Activated naive CD8-positive, alpha-beta T cell (primary cell): ENCODE results near the gene PNPO.
A peak's percentile ranks its signal among the peaks of the same experiment; 100 is the strongest.
"Not testable (repeated sequence)": the region's sequence is repeated elsewhere in the genome, so short reads cannot be mapped to it uniquely, and the experiment has no call there.

Experiments
- H3K27ac Mint-ChIP-seq: one replicate; pipeline ENCODE4 v1.8.0; 2021; ENCODE audit warnings: mixed read lengths
- H3K27me3 Mint-ChIP-seq: one replicate; pipeline ENCODE4 v1.8.0; 2021; ENCODE audit warnings: mixed read lengths
- H3K36me3 Mint-ChIP-seq: one replicate; pipeline ENCODE4 v1.8.0; 2021; ENCODE audit warnings: mixed read lengths
- H3K4me1 Mint-ChIP-seq: one replicate; pipeline ENCODE4 v1.8.0; 2021; ENCODE audit warnings: low read depth, mixed read lengths
- H3K4me3 Mint-ChIP-seq: one replicate; pipeline ENCODE4 v1.8.0; 2021; ENCODE audit warnings: mild to moderate bottlenecking, mixed read lengths
- H3K9me3 Mint-ChIP-seq: one replicate; pipeline ENCODE4 v1.8.0; 2021; ENCODE audit warnings: low read depth, mixed read lengths

The PNPO gene

GRCh38 chr17:47931848-47932247 is 9.5 kb upstream of the PNPO start:
- Mint-ChIP-seq H3K9me3 (no peaks in the 10 kb centered on the region), H3K4me1 (no peaks in the 10 kb centered on the region), H3K27me3 (no peaks in the 10 kb centered on the region), H3K4me3 (no peak overlapping the region), H3K36me3 (peaks cover 3% of the 10 kb centered on the region), H3K27ac (no peak overlapping the region)

DNA sequence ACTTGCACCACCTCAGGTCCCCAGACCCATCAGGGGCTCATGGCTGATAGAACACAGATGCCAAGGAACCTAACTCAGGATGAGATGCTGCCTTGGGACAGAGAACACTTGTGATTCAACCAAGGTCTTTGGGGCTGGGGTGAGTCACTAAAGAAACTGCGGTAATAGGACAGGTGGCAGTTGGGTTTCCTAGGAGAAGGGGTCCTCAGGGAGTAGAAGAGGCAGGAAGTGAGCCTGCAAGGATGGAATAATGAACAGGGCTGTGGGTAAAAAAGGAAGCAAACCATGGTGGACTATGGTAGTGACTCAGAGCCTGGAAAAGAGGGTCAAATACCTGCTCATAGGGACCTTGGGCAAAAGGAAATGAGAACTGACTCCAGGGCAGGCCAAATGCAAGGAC is 6.5 kb upstream of the PNPO start:
- Mint-ChIP-seq H3K4me3 (no peak overlapping the region), H3K27ac (no peak overlapping the region), H3K4me1 (peaks cover under 1% of the 10 kb centered on the region), H3K36me3 (no peaks in the 10 kb centered on the region), H3K27me3 (no peaks in the 10 kb centered on the region), H3K9me3 (no peaks in the 10 kb centered on the region)

GRCh38 chr17:47935468-47935867 is 5.9 kb upstream of the PNPO start:
- not testable (repeated sequence) for H3K9me3 Mint-ChIP-seq, H3K4me1 Mint-ChIP-seq, H3K36me3 Mint-ChIP-seq, H3K4me3 Mint-ChIP-seq, H3K27me3 Mint-ChIP-seq, H3K27ac Mint-ChIP-seq

GRCh38 chr17:47935961-47936360 is 5.4 kb upstream of the PNPO start:
- no peaks in the 10 kb centered on the region for H3K9me3 Mint-ChIP-seq
- no peak overlapping the region for H3K27ac Mint-ChIP-seq
- peaks cover 9% of the 10 kb centered on the region for H3K4me1 Mint-ChIP-seq
- no peak overlapping the region for H3K4me3 Mint-ChIP-seq
- H3K36me3 Mint-ChIP-seq, result peaks cover 2% of the 10 kb centered on the region
- no peaks in the 10 kb centered on the region for H3K27me3 Mint-ChIP-seq

- Mint-ChIP-seq H3K9me3 (no peaks in the 10 kb centered on the region), H3K4me1 (peaks cover 21% of the 10 kb centered on the region), H3K27ac (no peak overlapping the region), H3K27me3 (no peaks in the 10 kb centered on the region), H3K36me3 (peaks cover 3% of the 10 kb centered on the region), H3K4me3 (no peak overlapping the region)
Measured at GRCh38 chr17:47937941-47938340, 3.4 kb upstream of the PNPO start.

- H3K36me3 Mint-ChIP-seq, result peaks cover 12% of the 10 kb centered on the region
- H3K4me1 Mint-ChIP-seq, result peaks cover 58% of the 10 kb centered on the region
- no peaks in the 10 kb centered on the region for H3K9me3 Mint-ChIP-seq
- peak overlapping the region; percentile 98 for H3K4me3 Mint-ChIP-seq
- H3K27me3 Mint-ChIP-seq, result no peaks in the 10 kb centered on the region
- peak overlapping the region; percentile 98 for H3K27ac Mint-ChIP-seq
Measured at GRCh38 chr17:47942096-47942510, 732 bp downstream of the PNPO start.

DNA sequence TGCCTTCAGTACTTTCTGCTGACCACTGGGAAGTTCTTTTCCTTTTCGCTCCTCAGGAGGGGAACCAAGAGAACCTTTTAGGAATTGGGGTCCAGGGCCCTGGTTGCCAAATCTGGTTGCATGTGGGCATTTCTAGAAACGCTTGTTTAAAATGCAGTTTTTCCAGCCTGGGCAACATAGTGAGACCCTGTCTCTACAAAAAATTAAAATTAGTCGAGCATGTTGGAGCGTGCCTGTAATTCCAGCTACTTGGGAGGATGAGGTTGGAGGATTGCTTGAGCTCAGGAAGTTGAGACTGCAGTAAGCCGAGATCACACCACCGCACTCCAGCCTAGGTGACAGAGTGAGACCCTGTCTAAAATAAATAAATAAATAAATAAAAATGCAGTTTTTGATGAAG is 1.2 kb downstream of the PNPO start:
- peaks cover 60% of the 10 kb centered on the region for H3K4me1 Mint-ChIP-seq
- H3K4me3 Mint-ChIP-seq, result peak overlapping the region; percentile 98
- peaks cover 12% of the 10 kb centered on the region for H3K36me3 Mint-ChIP-seq
- peak overlapping the region; percentile 98 for H3K27ac Mint-ChIP-seq
- H3K9me3 Mint-ChIP-seq, result no peaks in the 10 kb centered on the region
- H3K27me3 Mint-ChIP-seq, result no peaks in the 10 kb centered on the region

GRCh38 chr17:47945080-47945479 is 3.7 kb downstream of the PNPO start:
- H3K9me3 Mint-ChIP-seq, result no peaks in the 10 kb centered on the region
- no peaks in the 10 kb centered on the region for H3K27me3 Mint-ChIP-seq
- peaks cover 15% of the 10 kb centered on the region for H3K36me3 Mint-ChIP-seq
- H3K4me3 Mint-ChIP-seq, result peak overlapping the region; percentile 69
- H3K4me1 Mint-ChIP-seq, result peaks cover 76% of the 10 kb centered on the region
- H3K27ac Mint-ChIP-seq, result peak overlapping the region; percentile 89

DNA sequence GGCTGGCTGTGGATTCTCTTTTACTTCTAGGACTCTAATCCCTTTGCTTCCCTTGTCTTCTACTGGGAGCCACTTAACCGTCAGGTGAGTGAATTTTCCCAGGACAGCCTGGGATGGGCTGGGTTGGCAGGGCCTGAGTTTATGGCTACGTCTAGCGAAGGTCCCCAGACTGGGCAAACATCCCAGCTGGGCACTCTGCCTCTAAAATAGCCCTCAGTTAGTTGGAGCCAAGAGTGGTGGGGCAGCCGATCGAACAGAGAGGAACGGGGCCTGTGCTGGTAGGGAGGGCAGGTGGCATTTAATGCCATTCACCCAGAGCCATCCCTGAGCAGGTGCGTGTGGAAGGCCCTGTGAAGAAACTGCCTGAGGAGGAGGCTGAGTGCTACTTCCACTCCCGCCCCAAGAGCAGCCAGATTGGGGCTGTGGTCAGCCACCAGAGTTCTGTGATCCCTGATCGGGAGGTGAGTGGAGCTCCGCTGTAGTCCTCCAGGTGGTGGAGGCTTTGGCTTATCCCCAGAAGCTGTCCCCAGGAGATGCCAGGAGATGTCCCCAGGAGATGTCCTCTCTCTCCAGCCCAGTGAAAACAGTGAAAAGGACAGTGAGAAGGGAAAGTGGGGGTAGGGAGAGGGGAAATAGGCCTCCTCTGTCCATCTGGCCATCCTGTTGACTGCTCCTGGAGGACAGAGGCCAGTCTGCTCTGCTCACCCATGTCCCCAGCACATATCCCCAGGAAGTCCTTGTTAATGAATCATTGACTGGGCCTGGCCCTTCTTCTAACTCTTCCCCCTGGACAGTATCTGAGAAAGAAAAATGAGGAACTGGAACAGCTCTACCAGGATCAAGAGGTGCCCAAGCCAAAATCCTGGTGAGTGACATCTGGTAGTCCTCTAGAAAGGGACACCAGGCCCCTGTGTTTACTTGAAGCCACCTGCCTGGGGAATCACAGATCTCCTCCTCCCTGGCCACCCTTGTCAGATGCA is 4.4 kb downstream of the PNPO start:
- Mint-ChIP-seq H3K36me3 (peaks cover 15% of the 10 kb centered on the region), H3K9me3 (no peaks in the 10 kb centered on the region), H3K4me1 (peaks cover 73% of the 10 kb centered on the region), H3K4me3 (peak overlapping the region; percentile 69), H3K27ac (peak overlapping the region; percentile 89), H3K27me3 (no peaks in the 10 kb centered on the region)

DNA sequence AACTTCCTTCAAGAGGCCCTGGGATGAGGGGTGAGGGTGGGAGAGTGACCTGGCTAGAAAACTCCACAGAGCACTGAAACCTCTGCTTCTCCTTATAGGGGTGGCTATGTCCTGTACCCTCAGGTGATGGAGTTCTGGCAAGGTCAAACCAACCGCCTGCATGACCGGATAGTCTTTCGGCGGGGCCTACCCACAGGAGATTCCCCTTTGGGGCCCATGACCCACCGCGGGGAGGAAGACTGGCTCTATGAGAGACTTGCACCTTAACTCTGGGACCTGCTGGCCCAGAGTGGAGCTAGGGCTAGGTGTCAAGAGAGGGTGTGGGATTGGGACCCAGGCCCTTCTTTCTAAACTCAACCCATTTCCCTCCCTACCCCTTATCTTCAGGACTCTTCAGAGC is 5.1 kb downstream of the PNPO start:
- Mint-ChIP-seq H3K36me3 (peaks cover 11% of the 10 kb centered on the region), H3K4me1 (peaks cover 69% of the 10 kb centered on the region), H3K27ac (peak overlapping the region; percentile 89), H3K27me3 (no peaks in the 10 kb centered on the region), H3K4me3 (no peak overlapping the region), H3K9me3 (no peaks in the 10 kb centered on the region)

DNA sequence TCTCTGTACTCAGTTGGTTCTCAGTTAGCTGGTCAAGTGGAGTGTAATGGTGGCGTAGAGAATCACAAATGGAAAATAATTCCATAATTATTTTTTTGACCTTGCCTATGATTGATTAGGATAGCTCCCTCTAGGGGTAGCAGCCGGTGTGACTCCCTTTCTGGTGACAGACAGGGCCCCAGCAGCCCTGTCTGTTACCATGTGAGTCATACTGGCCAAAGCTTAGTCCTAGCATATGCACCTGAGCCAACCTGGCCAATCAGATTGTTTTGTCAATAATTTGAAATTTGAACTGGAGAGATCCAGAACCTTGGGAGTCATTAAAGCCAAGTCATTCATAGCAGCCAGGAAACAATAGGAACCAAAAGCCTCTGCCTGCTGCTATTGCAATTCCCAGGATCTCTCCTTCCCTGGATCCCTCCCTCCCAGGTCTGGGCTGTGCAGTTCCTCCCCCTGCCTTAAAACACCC is 5.6 kb downstream of the PNPO start:
- H3K27me3 Mint-ChIP-seq, result no peaks in the 10 kb centered on the region
- peaks cover 11% of the 10 kb centered on the region for H3K36me3 Mint-ChIP-seq
- no peaks in the 10 kb centered on the region for H3K9me3 Mint-ChIP-seq
- H3K4me1 Mint-ChIP-seq, result peaks cover 67% of the 10 kb centered on the region
- H3K27ac Mint-ChIP-seq, result peak overlapping the region; percentile 89
- no peak overlapping the region for H3K4me3 Mint-ChIP-seq

DNA sequence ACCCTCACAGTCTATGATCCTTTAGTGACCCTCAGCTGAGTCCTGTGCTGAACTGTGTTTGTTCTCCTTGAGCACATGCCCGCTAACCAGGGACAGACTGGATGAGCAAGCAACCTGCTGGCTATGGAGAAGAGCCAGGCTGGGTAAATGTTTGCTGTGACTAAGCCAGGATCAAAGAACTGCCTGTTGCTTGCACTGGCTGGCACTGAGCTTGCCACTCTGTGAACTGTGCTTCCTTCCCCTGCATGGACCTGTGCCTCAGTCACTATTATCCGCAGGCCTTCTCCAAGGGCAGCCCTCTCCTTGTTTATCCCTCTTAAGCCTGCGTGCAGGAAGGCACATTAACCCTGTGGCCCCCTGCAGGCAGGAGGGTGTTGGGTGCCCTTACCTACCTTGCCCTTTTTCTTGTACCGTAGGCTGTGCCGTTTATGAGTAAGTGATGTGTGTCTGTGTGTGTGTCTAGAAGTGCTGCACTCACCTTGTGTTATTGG is 7.4 kb downstream of the PNPO start:
- peak overlapping the region; percentile 77 for H3K4me3 Mint-ChIP-seq
- no peaks in the 10 kb centered on the region for H3K9me3 Mint-ChIP-seq

DNA sequence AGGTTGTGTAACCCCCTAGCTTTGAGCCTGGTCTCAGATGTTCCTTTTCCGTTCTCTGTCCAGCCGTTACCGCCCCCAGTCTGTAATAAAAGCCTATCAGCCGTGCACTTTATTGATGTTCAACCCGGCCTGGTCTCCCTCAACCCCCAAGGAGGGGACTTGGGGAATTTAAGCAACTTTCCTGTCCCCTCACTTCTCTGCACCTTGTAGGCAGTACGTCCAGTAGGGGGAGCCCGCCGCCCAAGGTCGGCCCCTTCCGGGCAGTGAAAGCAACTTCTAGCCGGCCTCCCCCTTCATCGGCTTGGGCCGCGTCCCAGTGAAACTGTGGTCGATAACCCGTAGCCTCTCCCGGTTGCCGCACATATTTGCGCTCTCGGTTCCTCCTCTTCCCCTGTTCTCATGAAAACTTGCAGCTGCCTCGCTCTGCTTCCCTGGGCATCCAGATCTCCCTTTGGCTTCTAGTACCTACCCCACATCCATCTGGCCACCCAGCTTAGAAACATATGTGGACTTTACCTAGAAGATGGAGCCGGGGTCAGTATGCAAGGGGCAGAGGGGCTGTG is 7.9 kb downstream of the PNPO start:
- H3K9me3 Mint-ChIP-seq, result no peaks in the 10 kb centered on the region
- H3K27me3 Mint-ChIP-seq, result no peaks in the 10 kb centered on the region
- H3K36me3 Mint-ChIP-seq, result peaks cover 9% of the 10 kb centered on the region
- H3K27ac Mint-ChIP-seq, result peak overlapping the region; percentile 87
- peaks cover 51% of the 10 kb centered on the region for H3K4me1 Mint-ChIP-seq
- H3K4me3 Mint-ChIP-seq, result peak overlapping the region; percentile 77

More for the DNA sequence above, 7.4 kb downstream of the PNPO start:
- Mint-ChIP-seq H3K27me3 (no peaks in the 10 kb centered on the region), H3K4me1 (peaks cover 56% of the 10 kb centered on the region), H3K27ac (peak overlapping the region; percentile 87), H3K36me3 (peaks cover 9% of the 10 kb centered on the region)

DNA sequence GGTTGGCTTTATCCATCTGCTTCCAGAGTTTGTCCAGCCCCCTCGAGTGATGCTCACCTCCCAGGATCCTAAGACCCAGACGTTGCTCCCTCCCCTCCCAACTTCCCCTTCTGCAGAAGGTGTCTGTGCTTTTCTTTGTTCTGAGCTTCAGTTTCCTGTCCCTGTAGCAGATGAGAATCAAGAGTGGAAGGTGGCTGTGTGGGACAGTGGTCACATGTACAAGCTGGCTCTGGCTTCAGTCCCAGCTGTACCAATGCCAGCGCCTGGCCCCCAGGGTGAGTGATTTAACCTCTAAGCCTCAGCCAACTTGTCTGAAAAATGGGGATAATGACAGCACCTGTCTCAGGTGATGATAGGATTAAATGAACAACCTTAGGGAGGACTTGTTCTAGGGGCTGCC is 8.6 kb downstream of the PNPO start:
- Mint-ChIP-seq H3K9me3 (no peaks in the 10 kb centered on the region), H3K4me3 (peak overlapping the region; percentile 15), H3K27me3 (no peaks in the 10 kb centered on the region), H3K4me1 (peaks cover 45% of the 10 kb centered on the region), H3K27ac (peak overlapping the region; percentile 87), H3K36me3 (peaks cover 5% of the 10 kb centered on the region)

- peaks cover 3% of the 10 kb centered on the region for H3K36me3 Mint-ChIP-seq
- H3K27ac Mint-ChIP-seq, result peak overlapping the region; percentile 87
- no peaks in the 10 kb centered on the region for H3K9me3 Mint-ChIP-seq
- peaks cover 40% of the 10 kb centered on the region for H3K4me1 Mint-ChIP-seq
- H3K4me3 Mint-ChIP-seq, result no peak overlapping the region
- no peaks in the 10 kb centered on the region for H3K27me3 Mint-ChIP-seq
Measured at GRCh38 chr17:47950448-47950847, 9.1 kb downstream of the PNPO start.
